ENCODE results near the gene KIF1B. TPM values are rescaled to one million over a fixed set of nuclear protein-coding genes. Genes with fewer than 3 reads are reported as not detected.

Gene KIF1B
- total and polyA plus RNA-seq, 2 donors (not counting 1 experiment from before 2014, with no cell fraction given), result 3.5 to 16.4 TPM

GRCh38 chr1:10181154-10181553 lies 29.2 kb upstream of the KIF1B start:
- H3K9ac ChIP-seq (ENCODE audit: low read length), result no peak overlapping the region
- H4K20me1 ChIP-seq (ENCODE audit: control insufficient read depth, insufficient read depth, low read length, poor library complexity, severe bottlenecking), result no peaks in the 10 kb centered on the region
- no peaks in the 10 kb centered on the region for H3K4me1 Mint-ChIP-seq
- H3K79me2 ChIP-seq (ENCODE audit: control insufficient read depth, insufficient read depth, low read length), result no peaks in the 10 kb centered on the region
- DNase-seq (no peak), ATAC-seq (ENCODE audit: low read depth) (no peak)
- no peaks in the 10 kb centered on the region for H3K4me1 ChIP-seq (ENCODE audit: control insufficient read depth in 2 of 2, insufficient read depth in 2 of 2, low read length in 2 of 2)
- H3K4me2 ChIP-seq (replicated peaks; ENCODE audit: low read depth, low read length, poor library complexity, severe bottlenecking), result no peak overlapping the region
- ChIA-PET CTCF (no interaction called here), POLR2A (no interaction called here)
- no peaks in the 10 kb centered on the region for H3K9me3 Mint-ChIP-seq (ENCODE audit: insufficient read depth)
- H3K27me3 Mint-ChIP-seq, result no peaks in the 10 kb centered on the region
- no peaks in the 10 kb centered on the region for H3K9me3 ChIP-seq (ENCODE audit: control extremely low read depth in 1 of 3, control insufficient read depth in 2 of 3, insufficient read depth in 1 of 3, low read length in 2 of 3)
- peaks cover 0 to 15% of the 10 kb centered on the region in 2 experiments for H3K36me3 ChIP-seq (replicated peaks in 1 of 2; ENCODE audit: control extremely low read depth in 1 of 2, control insufficient read depth in 1 of 2, extremely low read depth in 1 of 2, insufficient read depth in 2 of 2, low read length in 1 of 2)
- no CpG with 5 or more reads among the region's 7 CpGs for WGBS (ENCODE audit: insufficient coverage)
- H3K27ac ChIP-seq (ENCODE audit: low read length in 2 of 2), result no peak overlapping the region
- TF ChIP-seq EZH2 (IDR thresholded peaks at IDR 0.05; ENCODE audit: borderline replicate concordance, insufficient read depth, low read depth, low read length, poor library complexity, severe bottlenecking) (no peak), CTCF (IDR thresholded peaks at IDR 0.05) (no peak)
- H3K27ac Mint-ChIP-seq, result no peak overlapping the region
- H3K4me3 Mint-ChIP-seq, result no peak overlapping the region
- intact Hi-C loops (cut with micrococcal nuclease), result no loop called here
- no peak overlapping the region for H3K4me3 ChIP-seq (ENCODE audit: control extremely low read depth in 1 of 5, extremely low read depth in 1 of 5, insufficient read depth in 1 of 5, low read depth in 2 of 5, low read length in 4 of 5)
- no peaks in the 10 kb centered on the region for H3K27me3 ChIP-seq (replicated peaks in 1 of 4; ENCODE audit: control extremely low read depth in 1 of 4, control insufficient read depth in 3 of 4, insufficient read depth in 4 of 4, low read length in 3 of 4)
- H2AFZ ChIP-seq (ENCODE audit: insufficient read depth, low read depth, low read length, poor library complexity, severe bottlenecking), result no peak overlapping the region

GRCh38 chr1:10185759-10186158 lies 24.6 kb upstream of the KIF1B start:
- Histone ChIP-seq H3K36me3 (replicated peaks in 1 of 2; ENCODE audit: control extremely low read depth in 1 of 2, control insufficient read depth in 1 of 2, extremely low read depth in 1 of 2, insufficient read depth in 2 of 2, low read length in 1 of 2) (peaks cover 0 to 4% of the 10 kb centered on the region in 2 experiments), H3K9me3 (ENCODE audit: control extremely low read depth in 1 of 3, control insufficient read depth in 2 of 3, insufficient read depth in 1 of 3, low read length in 2 of 3) (peaks cover 0 to 4% (median 0%) of the 10 kb centered on the region in 3 donors), H2AFZ (ENCODE audit: insufficient read depth, low read depth, low read length, poor library complexity, severe bottlenecking) (no peak overlapping the region), H3K27ac (ENCODE audit: low read length in 2 of 2) (no peak overlapping the region), H4K20me1 (ENCODE audit: control insufficient read depth, insufficient read depth, low read length, poor library complexity, severe bottlenecking) (no peaks in the 10 kb centered on the region), H3K27me3 (replicated peaks in 1 of 4; ENCODE audit: control extremely low read depth in 1 of 4, control insufficient read depth in 3 of 4, insufficient read depth in 4 of 4, low read length in 3 of 4) (no peaks in the 10 kb centered on the region), H3K79me2 (ENCODE audit: control insufficient read depth, insufficient read depth, low read length) (no peaks in the 10 kb centered on the region), H3K4me1 (ENCODE audit: control insufficient read depth in 2 of 2, insufficient read depth in 2 of 2, low read length in 2 of 2) (peaks cover 0 to 6% of the 10 kb centered on the region in 2 donors), H3K4me3 (ENCODE audit: control extremely low read depth in 1 of 5, extremely low read depth in 1 of 5, insufficient read depth in 1 of 5, low read depth in 2 of 5, low read length in 4 of 5) (no peak overlapping the region), H3K4me2 (replicated peaks; ENCODE audit: low read depth, low read length, poor library complexity, severe bottlenecking) (no peak overlapping the region), H3K9ac (ENCODE audit: low read length) (no peak overlapping the region)
- peaks cover 5% of the 10 kb centered on the region for H3K4me1 Mint-ChIP-seq
- H3K27ac Mint-ChIP-seq, result no peak overlapping the region
- no peak for DNase-seq
- TF ChIP-seq CTCF (IDR thresholded peaks at IDR 0.05), result no peak
- TF ChIP-seq EZH2 (IDR thresholded peaks at IDR 0.05; ENCODE audit: borderline replicate concordance, insufficient read depth, low read depth, low read length, poor library complexity, severe bottlenecking), result no peak
- 100% methylated on average over 2 of the region's 2 CpGs for WGBS (ENCODE audit: insufficient coverage)
- no peak for ATAC-seq (ENCODE audit: low read depth)
- ChIA-PET POLR2A (no interaction called here), CTCF (no interaction called here)
- H3K4me3 Mint-ChIP-seq, result no peak overlapping the region
- H3K27me3 Mint-ChIP-seq, result no peaks in the 10 kb centered on the region
- H3K9me3 Mint-ChIP-seq (ENCODE audit: insufficient read depth), result no peaks in the 10 kb centered on the region
- intact Hi-C loops (cut with micrococcal nuclease), result no loop called here

Data from B cell (primary cell).